ENCODE measurements around the gene GPC4. TPM values are rescaled to one million over a fixed set of nuclear protein-coding genes. Genes with fewer than 3 reads are reported as not detected.

The GPC4 gene
- total and polyA plus RNA-seq, 4 donors = 7.8 to 17.8 (median 11.9) TPM

DNA sequence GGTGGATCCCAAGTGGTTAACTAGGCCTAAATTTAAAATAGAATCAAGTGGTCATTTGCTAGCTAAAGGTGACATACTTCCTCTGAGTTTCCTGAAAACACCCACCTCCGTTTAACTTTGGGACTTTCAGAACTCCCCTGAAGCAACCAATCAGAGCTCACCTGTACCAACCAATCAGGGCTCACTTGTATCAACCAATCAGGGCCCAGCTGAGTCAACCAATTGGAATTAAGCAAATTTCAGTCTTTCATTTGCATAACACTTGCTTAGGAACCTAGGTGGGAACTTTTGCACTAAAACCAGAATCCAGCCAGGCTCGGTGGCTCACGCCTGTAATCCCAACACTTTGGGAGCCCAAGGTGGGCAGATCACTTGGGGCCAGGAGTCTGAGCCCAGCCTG lies 15.9 kb downstream of the GPC4 start:
- no peak for DNase-seq (ENCODE audit: low read depth in 4 of 6, low spot score in 6 of 6)
- 84% methylated on average over 3 of the region's 3 CpGs for WGBS (ENCODE audit: insufficient coverage)
- Histone ChIP-seq H3K36me3 (ENCODE audit: control insufficient read depth, insufficient read depth, low read length) (no peaks in the 10 kb centered on the region), H3K9me3 (ENCODE audit: control insufficient read depth, insufficient read depth, low read length) (no peaks in the 10 kb centered on the region), H3K27me3 (ENCODE audit: control insufficient read depth, insufficient read depth, low read length) (no peaks in the 10 kb centered on the region), H3K27ac (ENCODE audit: low read depth, low read length) (no peak overlapping the region), H3K4me1 (ENCODE audit: control insufficient read depth, insufficient read depth, low read length) (no peaks in the 10 kb centered on the region), H3K4me3 (ENCODE audit: low read depth, low read length) (no peak overlapping the region)

DNA sequence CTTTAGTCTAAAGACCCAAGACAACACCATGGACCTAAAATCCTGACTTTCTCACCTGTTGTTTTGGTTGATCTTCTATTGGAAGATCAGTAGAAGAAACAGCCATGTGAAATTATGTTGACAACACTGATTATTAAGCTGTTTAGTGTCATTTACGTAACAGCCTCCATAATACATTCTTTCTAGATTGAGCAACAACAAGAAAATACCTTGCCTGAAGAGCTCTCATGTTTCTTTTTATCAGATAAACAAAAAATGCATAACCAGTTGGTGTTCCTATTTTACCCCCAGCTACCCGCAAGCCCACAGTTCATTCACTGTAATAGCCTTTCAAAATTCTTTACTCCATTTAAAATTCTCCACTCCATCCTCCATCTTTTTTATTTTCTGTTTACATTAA lies 20.5 kb downstream of the GPC4 start:
- H3K4me3 ChIP-seq (ENCODE audit: low read depth, low read length) = no peak overlapping the region
- WGBS (ENCODE audit: insufficient coverage) = no CpG with 5 or more reads among the region's 2 CpGs
- peaks cover 5% of the 10 kb centered on the region for H3K27me3 ChIP-seq (ENCODE audit: control insufficient read depth, insufficient read depth, low read length)
- no peak overlapping the region for H3K27ac ChIP-seq (ENCODE audit: low read depth, low read length)
- no peaks in the 10 kb centered on the region for H3K36me3 ChIP-seq (ENCODE audit: control insufficient read depth, insufficient read depth, low read length)
- no peaks in the 10 kb centered on the region for H3K4me1 ChIP-seq (ENCODE audit: control insufficient read depth, insufficient read depth, low read length)
- DNase-seq (ENCODE audit: low read depth in 4 of 6, low spot score in 6 of 6) = no peak
- H3K9me3 ChIP-seq (ENCODE audit: control insufficient read depth, insufficient read depth, low read length) = no peaks in the 10 kb centered on the region

DNA sequence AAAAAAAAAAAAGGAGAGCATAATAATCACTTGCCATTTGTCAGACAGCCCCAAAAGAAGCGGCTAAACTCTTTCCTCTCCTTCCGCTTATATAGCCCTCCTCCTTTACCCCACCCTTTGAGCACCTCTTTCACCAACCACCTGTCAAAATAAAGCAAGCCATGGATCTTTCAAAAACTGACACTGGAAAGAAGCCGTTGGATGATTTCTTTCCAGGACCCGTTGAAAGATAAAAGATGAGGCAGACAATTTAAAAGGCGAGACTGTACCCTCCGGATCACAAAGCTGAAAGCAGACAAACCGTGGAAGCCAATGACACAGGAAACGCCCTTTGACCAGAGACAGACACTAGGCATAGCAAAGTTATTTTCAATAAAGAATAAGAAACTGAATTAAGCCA lies 22.6 kb downstream of the GPC4 start:
- Histone ChIP-seq H3K4me3 (ENCODE audit: low read depth, low read length) (no peak overlapping the region), H3K9me3 (ENCODE audit: control insufficient read depth, insufficient read depth, low read length) (no peaks in the 10 kb centered on the region), H3K27ac (ENCODE audit: low read depth, low read length) (no peak overlapping the region), H3K36me3 (ENCODE audit: control insufficient read depth, insufficient read depth, low read length) (no peaks in the 10 kb centered on the region), H3K27me3 (ENCODE audit: control insufficient read depth, insufficient read depth, low read length) (peaks cover 10% of the 10 kb centered on the region), H3K4me1 (ENCODE audit: control insufficient read depth, insufficient read depth, low read length) (no peaks in the 10 kb centered on the region)
- WGBS (ENCODE audit: insufficient coverage) = 71% methylated on average over 3 of the region's 8 CpGs
- no peak for DNase-seq (ENCODE audit: low read depth in 4 of 6, low spot score in 6 of 6)

DNA sequence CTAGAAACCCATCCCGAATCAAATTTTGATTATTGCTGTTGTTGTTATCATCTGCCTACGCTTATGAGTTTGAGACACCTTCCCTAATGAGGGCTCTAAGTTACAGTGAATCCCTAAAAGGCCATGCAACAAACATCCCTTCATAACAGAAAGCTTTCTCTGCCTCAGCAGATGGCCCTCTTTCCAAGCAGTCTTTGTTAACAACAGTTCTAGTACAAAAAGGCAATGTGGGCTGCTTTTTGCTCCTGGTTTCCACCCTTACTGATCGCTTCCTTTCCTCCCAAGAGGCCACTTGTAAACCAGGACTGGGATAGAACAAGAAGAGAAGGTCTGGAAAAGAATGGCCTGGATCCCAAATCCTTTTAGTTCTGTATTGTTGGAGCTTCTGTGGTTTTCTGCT lies 24.2 kb downstream of the GPC4 start:
- Histone ChIP-seq H3K27ac (ENCODE audit: low read depth, low read length) (peak overlapping the region; percentile 22), H3K4me1 (ENCODE audit: control insufficient read depth, insufficient read depth, low read length) (no peaks in the 10 kb centered on the region), H3K9me3 (ENCODE audit: control insufficient read depth, insufficient read depth, low read length) (no peaks in the 10 kb centered on the region), H3K4me3 (ENCODE audit: low read depth, low read length) (no peak overlapping the region), H3K27me3 (ENCODE audit: control insufficient read depth, insufficient read depth, low read length) (peaks cover 10% of the 10 kb centered on the region), H3K36me3 (ENCODE audit: control insufficient read depth, insufficient read depth, low read length) (no peaks in the 10 kb centered on the region)
- no CpG with 5 or more reads among the region's 3 CpGs for WGBS (ENCODE audit: insufficient coverage)
- DNase-seq (ENCODE audit: low read depth in 4 of 6, low spot score in 6 of 6) = peak in 2 of 6 donors; percentile 51 to 55

DNA sequence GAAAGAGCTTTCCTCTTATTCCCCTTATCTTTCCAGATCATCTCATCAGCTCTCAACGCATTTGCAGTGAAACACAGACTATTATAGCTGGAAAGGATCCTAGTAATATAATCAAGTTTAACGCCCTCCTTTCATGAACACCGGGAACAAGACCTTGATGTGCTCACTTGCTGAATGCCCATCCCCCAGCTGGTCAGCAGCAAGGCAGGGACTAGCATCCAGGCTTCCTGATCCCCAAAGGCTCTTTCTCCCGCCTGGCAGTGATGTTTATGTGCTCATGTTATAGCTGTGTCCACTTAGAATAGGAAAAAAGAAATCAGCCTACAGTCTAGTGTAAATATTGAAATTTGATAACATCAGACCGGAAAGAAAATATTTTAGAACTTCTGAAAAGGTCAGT lies 24.6 kb downstream of the GPC4 start:
- Histone ChIP-seq H3K36me3 (ENCODE audit: control insufficient read depth, insufficient read depth, low read length) (no peaks in the 10 kb centered on the region), H3K27me3 (ENCODE audit: control insufficient read depth, insufficient read depth, low read length) (peaks cover 10% of the 10 kb centered on the region), H3K4me3 (ENCODE audit: low read depth, low read length) (no peak overlapping the region), H3K27ac (ENCODE audit: low read depth, low read length) (peak overlapping the region; percentile 22), H3K4me1 (ENCODE audit: control insufficient read depth, insufficient read depth, low read length) (no peaks in the 10 kb centered on the region), H3K9me3 (ENCODE audit: control insufficient read depth, insufficient read depth, low read length) (no peaks in the 10 kb centered on the region)
- WGBS (ENCODE audit: insufficient coverage) = 33% methylated on average over 1 of the region's 5 CpGs
- no peak for DNase-seq (ENCODE audit: low read depth in 4 of 6, low spot score in 6 of 6)

DNA sequence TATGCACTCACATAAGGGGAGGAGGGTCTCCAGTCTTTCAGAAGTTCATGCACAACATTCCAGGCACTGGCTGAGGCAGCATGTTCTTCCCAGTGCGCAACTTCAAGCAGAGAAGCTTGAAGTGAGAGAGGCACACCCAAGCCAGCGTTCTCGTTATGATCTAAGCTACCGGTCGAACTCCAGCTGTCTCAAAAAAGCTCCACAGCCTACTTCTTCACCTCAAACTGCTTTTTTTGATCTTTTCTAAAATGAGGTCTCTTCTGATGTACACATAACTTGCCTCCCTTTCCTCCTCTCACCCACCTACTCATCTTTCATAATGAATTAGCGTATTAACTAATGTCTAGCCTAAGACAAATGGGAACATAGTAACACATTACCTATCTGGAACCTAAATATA lies 25.3 kb downstream of the GPC4 start:
- Histone ChIP-seq H3K9me3 (ENCODE audit: control insufficient read depth, insufficient read depth, low read length) (no peaks in the 10 kb centered on the region), H3K27me3 (ENCODE audit: control insufficient read depth, insufficient read depth, low read length) (peaks cover 10% of the 10 kb centered on the region), H3K27ac (ENCODE audit: low read depth, low read length) (no peak overlapping the region), H3K4me1 (ENCODE audit: control insufficient read depth, insufficient read depth, low read length) (no peaks in the 10 kb centered on the region), H3K36me3 (ENCODE audit: control insufficient read depth, insufficient read depth, low read length) (no peaks in the 10 kb centered on the region), H3K4me3 (ENCODE audit: low read depth, low read length) (no peak overlapping the region)
- WGBS (ENCODE audit: insufficient coverage) = 81% methylated on average over 6 of the region's 6 CpGs
- no peak for DNase-seq (ENCODE audit: low read depth in 4 of 6, low spot score in 6 of 6)

DNA sequence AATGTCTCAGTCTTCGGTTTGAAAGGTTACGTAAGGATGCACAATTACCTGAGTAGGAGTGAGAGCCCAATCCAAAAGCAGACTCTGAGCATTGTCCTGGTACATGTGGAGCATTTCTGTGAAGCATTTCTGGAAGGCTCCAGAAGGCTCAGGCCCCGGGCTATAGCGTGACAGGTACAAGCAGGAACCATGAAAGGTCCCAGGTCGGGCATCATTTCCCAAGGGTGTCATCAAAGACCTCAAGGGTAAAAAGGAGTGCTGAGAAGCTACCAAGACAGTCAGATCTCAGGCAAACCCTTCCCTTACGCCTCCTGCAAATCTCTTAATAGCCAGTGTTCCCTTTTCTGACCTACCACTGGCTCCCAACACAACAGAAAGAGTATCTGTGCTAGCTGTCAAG lies 30.8 kb downstream of the GPC4 start:
- Histone ChIP-seq H3K9me3 (ENCODE audit: control insufficient read depth, insufficient read depth, low read length) (no peaks in the 10 kb centered on the region), H3K36me3 (ENCODE audit: control insufficient read depth, insufficient read depth, low read length) (no peaks in the 10 kb centered on the region), H3K27ac (ENCODE audit: low read depth, low read length) (no peak overlapping the region), H3K27me3 (ENCODE audit: control insufficient read depth, insufficient read depth, low read length) (peaks cover 6% of the 10 kb centered on the region), H3K4me1 (ENCODE audit: control insufficient read depth, insufficient read depth, low read length) (no peaks in the 10 kb centered on the region), H3K4me3 (ENCODE audit: low read depth, low read length) (no peak overlapping the region)
- no peak for DNase-seq (ENCODE audit: low read depth in 4 of 6, low spot score in 6 of 6)
- 66% methylated on average over 6 of the region's 6 CpGs for WGBS (ENCODE audit: insufficient coverage)

DNA sequence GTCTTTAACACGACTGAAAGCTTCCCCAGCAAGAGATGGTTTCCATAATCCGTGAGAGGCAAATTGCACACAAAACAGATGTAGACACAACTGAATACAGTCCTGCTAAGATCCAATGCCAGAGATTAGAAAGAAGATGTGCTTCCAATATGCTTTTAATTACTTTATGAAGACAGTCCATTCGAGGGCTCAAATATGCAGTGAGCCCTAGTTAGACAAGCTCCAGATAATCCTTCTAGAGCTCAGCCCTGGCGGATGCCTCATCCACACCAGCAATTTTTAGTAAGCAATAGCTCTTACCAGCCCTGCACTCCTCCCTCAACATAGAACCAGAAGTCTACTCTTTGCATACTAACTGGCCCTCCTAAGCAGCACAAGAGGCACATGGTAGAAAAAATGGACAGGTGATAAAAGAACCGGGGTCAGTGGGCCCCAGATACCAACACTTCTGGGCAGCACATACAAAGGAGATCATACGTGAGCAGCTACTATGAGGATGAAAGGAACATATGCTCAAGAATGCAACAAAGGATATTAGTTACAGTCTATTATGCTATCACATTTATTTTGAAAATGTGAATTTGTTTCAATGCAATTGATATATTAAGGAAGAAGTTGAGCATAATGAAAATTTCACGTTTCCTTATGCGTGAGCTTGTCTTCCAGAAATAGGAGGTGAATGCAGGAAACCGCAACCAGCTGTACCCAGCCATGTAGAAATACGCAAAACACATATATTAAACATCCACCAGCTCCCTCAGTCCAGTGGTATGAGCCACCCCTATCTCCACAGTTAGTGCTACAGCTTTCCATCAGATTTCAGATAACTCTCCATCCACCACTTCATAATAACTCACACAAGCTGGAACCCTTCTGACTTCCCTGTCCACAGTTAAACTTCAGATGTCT lies 34.3 kb downstream of the GPC4 start:
- peaks cover 7% of the 10 kb centered on the region for H3K27me3 ChIP-seq (ENCODE audit: control insufficient read depth, insufficient read depth, low read length)
- no peak overlapping the region for H3K27ac ChIP-seq (ENCODE audit: low read depth, low read length)
- peaks cover 4% of the 10 kb centered on the region for H3K4me1 ChIP-seq (ENCODE audit: control insufficient read depth, insufficient read depth, low read length)
- WGBS (ENCODE audit: insufficient coverage) = 68% methylated on average over 5 of the region's 10 CpGs
- H3K9me3 ChIP-seq (ENCODE audit: control insufficient read depth, insufficient read depth, low read length) = no peaks in the 10 kb centered on the region
- H3K4me3 ChIP-seq (ENCODE audit: low read depth, low read length) = no peak overlapping the region
- H3K36me3 ChIP-seq (ENCODE audit: control insufficient read depth, insufficient read depth, low read length) = no peaks in the 10 kb centered on the region
- DNase-seq (ENCODE audit: low read depth in 4 of 6, low spot score in 6 of 6) = no peak

DNA sequence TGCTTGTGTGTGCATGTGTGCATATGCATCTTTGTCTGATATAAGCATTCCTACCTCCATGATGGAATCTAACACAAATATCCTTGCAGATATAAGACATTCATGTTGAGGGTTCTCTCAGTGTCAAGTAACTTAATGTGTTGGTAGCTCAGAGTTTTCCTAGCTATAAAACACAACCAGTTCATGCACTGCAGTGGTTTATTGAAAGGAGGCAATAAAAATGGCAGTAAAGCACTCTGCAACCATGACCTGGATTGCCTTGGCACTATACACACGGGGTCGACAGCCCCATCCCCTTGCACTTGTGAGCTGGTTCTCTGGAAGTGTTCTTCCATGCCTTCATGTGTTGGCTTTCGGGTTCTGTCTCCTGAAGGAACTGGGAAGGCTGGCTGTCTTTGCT lies 38.9 kb downstream of the GPC4 start:
- H3K36me3 ChIP-seq (ENCODE audit: control insufficient read depth, insufficient read depth, low read length) = no peaks in the 10 kb centered on the region
- 46% methylated on average over 2 of the region's 3 CpGs for WGBS (ENCODE audit: insufficient coverage)
- H3K9me3 ChIP-seq (ENCODE audit: control insufficient read depth, insufficient read depth, low read length) = no peaks in the 10 kb centered on the region
- no peak for DNase-seq (ENCODE audit: low read depth in 4 of 6, low spot score in 6 of 6)
- H3K4me3 ChIP-seq (ENCODE audit: low read depth, low read length) = no peak overlapping the region
- H3K4me1 ChIP-seq (ENCODE audit: control insufficient read depth, insufficient read depth, low read length) = peaks cover 5% of the 10 kb centered on the region
- H3K27me3 ChIP-seq (ENCODE audit: control insufficient read depth, insufficient read depth, low read length) = peaks cover 3% of the 10 kb centered on the region
- H3K27ac ChIP-seq (ENCODE audit: low read depth, low read length) = peak overlapping the region; percentile 29

All from spinal cord (tissue), 10 donors.